HEK293 (cell line): ENCODE measurements around the gene ELL2.

Experiments
- CTCF ChIA-PET: fragments of 350-600 bp; formaldehyde crosslinking; extraction: SDS; loops from one replicate; lab custom pipeline; 2021; ENCODE audit warnings: antibody characterized with exemption; lab: Yijun Ruan, JAX
- POLR2A ChIA-PET: fragments of 300-600 bp; formaldehyde crosslinking; extraction: SDS; loops from one replicate; lab custom pipeline; 2020; ENCODE audit warnings: antibody characterized with exemption, inconsistent platforms; lab: Yijun Ruan, JAX
- H3K27ac ChIP-seq: fragments of 200-500 bp; sonication (Bioruptor generic); 2 replicates; pipeline ENCODE4 v1.5.1; 2014; ENCODE audit warnings: low read depth, low read length, control low read depth, inconsistent platforms; ENCODE audit errors: extremely low read depth
- H3K36me3 ChIP-seq, 2 experiments: fragments of 200-500 bp in 1 of 2; sonication (Bioruptor generic) in 1 of 2; 1 replicate in 1 of 2; 2 replicates in 1 of 2; pipeline ENCODE4 v1.5.1; 2014 to 2017; ENCODE audit warnings: inconsistent platforms in 2 of 2, low read length in 2 of 2; ENCODE audit not compliant: control insufficient read depth in 2 of 2, insufficient read depth in 1 of 2
- H3K4me1 ChIP-seq: fragments of 200-500 bp; sonication (Bioruptor generic); 2 replicates; pipeline ENCODE4 v1.5.1; 2014; ENCODE audit warnings: mild to moderate bottlenecking, low read length, inconsistent platforms; ENCODE audit not compliant: control insufficient read depth, insufficient read depth
- H3K4me3 ChIP-seq: 2 replicates; pipeline ENCODE4 v1.5.1; 2011; ENCODE audit warnings: low read depth, mild to moderate bottlenecking, control low read depth, low read length, moderate library complexity
- H3K9me3 ChIP-seq: fragments of 200-500 bp; sonication (Bioruptor generic); 2 replicates; pipeline ENCODE4 v1.5.1; 2014; ENCODE audit warnings: low read depth, low read length, inconsistent platforms; ENCODE audit not compliant: control insufficient read depth, insufficient read depth
- PRDM4 ChIP-seq: fragments of 450-650 bp; formaldehyde crosslinking; IDR thresholded peaks from 2 replicates; pipeline ENCODE4 v1.5.1; 2017; ENCODE audit warnings: missing biosample characterization, missing genetic modification characterization
- REST ChIP-seq: fragments of 450-650 bp; formaldehyde crosslinking; IDR thresholded peaks from 2 replicates; pipeline ENCODE4 v1.5.1; 2016; ENCODE audit warnings: missing biosample characterization, missing genetic modification characterization
- ZBTB17 ChIP-seq: fragments of 450-650 bp; formaldehyde crosslinking; IDR thresholded peaks from 2 replicates; pipeline ENCODE4 v1.5.1; 2016; ENCODE audit warnings: missing biosample characterization, missing genetic modification characterization
- ZBTB21 ChIP-seq: fragments of 450-650 bp; formaldehyde crosslinking; IDR thresholded peaks from 2 replicates; pipeline ENCODE4 v1.5.1; 2017; ENCODE audit warnings: missing biosample characterization, missing genetic modification characterization
- ZBTB48 ChIP-seq: fragments of 450-650 bp; formaldehyde crosslinking; IDR thresholded peaks from 2 replicates; pipeline ENCODE4 v1.5.1; 2016; ENCODE audit warnings: missing biosample characterization, missing genetic modification characterization
- ZBTB6 ChIP-seq: fragments of 450-650 bp; formaldehyde crosslinking; IDR thresholded peaks from 2 replicates; pipeline ENCODE4 v1.5.1; 2017; ENCODE audit warnings: missing biosample characterization, missing genetic modification characterization
- ZNF140 ChIP-seq: fragments of 450-650 bp; formaldehyde crosslinking; IDR thresholded peaks from 2 replicates; pipeline ENCODE4 v1.5.1; 2016; ENCODE audit warnings: missing biosample characterization, missing genetic modification characterization
- ZNF184 ChIP-seq: fragments of 450-650 bp; IDR thresholded peaks from 2 replicates; pipeline ENCODE4 v1.5.1; 2018; ENCODE audit warnings: missing biosample characterization, mild to moderate bottlenecking, missing genetic modification characterization
- ZNF211 ChIP-seq: fragments of 450-650 bp; formaldehyde crosslinking; IDR thresholded peaks from 2 replicates; pipeline ENCODE4 v1.5.1; 2016; ENCODE audit warnings: low read depth, missing biosample characterization, missing genetic modification characterization
- ZNF449 ChIP-seq: fragments of 450-650 bp; formaldehyde crosslinking; IDR thresholded peaks from 2 replicates; pipeline ENCODE4 v1.5.1; 2017; ENCODE audit warnings: missing biosample characterization, mild to moderate bottlenecking, missing genetic modification characterization, moderate library complexity
- ZNF473 ChIP-seq: fragments of 450-650 bp; formaldehyde crosslinking; IDR thresholded peaks from 2 replicates; pipeline ENCODE4 v1.5.1; 2017; ENCODE audit warnings: missing biosample characterization, missing genetic modification characterization
- ZNF521 ChIP-seq: fragments of 450-650 bp; formaldehyde crosslinking; IDR thresholded peaks from 2 replicates; pipeline ENCODE4 v1.5.1; 2017; ENCODE audit warnings: missing biosample characterization, mild to moderate bottlenecking, missing genetic modification characterization

The ELL2 gene

GRCh38 chr5:95995962-95996489 lies 34.4 kb upstream of the ELL2 start:
- ChIA-PET POLR2A (no interaction called here), CTCF (no interaction called here)

More at GRCh38 chr5:95995962-95996489, 34.4 kb upstream of the ELL2 start:
- no peaks in the 10 kb centered on the region for H3K4me1 ChIP-seq
- no peak for TF ChIP-seq ZBTB6 (tag by site-specific recombination)
- no peak for TF ChIP-seq ZNF211 (tag by site-specific recombination)
- no peak for TF ChIP-seq REST (tag by site-specific recombination)
- TF ChIP-seq PRDM4 (tag by site-specific recombination): no peak
- peak; percentile 32; the same call in 1 of the 2 replicates for TF ChIP-seq ZBTB17 (tag by site-specific recombination)
- TF ChIP-seq ZNF521 (tag by site-specific recombination): no peak
- TF ChIP-seq ZBTB21 (tag by site-specific recombination): 0 out of 2 replicates have a peak, but pooled peaks have one; percentile 21
- no peak for TF ChIP-seq ZBTB48 (tag by site-specific recombination)
- no peak for TF ChIP-seq ZNF140
- TF ChIP-seq ZNF473: no peak
- TF ChIP-seq ZNF184 (tag by site-specific recombination): no peak
- no peak for TF ChIP-seq ZNF449 (tag by site-specific recombination)
- TF ChIP-seq, all 188 proteins: peak for 2
- Histone ChIP-seq H3K9me3 (no peaks in the 10 kb centered on the region), H3K36me3 (no peaks in the 10 kb centered on the region), H3K27ac (no peak overlapping the region), H3K4me3 (no peak overlapping the region)
